D721Med (cell line): ENCODE data around the gene TRMT44.

Experiments
- DNase-seq: peaks from one replicate; pipeline ENCODE4 v3.0.0; 2011; ENCODE audit warnings: low spot score; ENCODE audit not compliant: insufficient read length
- FAIRE-seq: peaks from 2 replicates; lab custom pipeline; 2011; peaks lifted over from hg19 to GRCh38; lab: Jason Lieb, UNC
- TF ChIP-seq, protein P1 (sequence below): IDR thresholded peaks from 2 replicates; pipeline ENCODE4 v1.5.1; 2012; ENCODE audit warnings: mild to moderate bottlenecking, control low read depth; ENCODE audit not compliant: insufficient read depth; ENCODE audit errors: missing control alignments

Gene TRMT44

DNA sequence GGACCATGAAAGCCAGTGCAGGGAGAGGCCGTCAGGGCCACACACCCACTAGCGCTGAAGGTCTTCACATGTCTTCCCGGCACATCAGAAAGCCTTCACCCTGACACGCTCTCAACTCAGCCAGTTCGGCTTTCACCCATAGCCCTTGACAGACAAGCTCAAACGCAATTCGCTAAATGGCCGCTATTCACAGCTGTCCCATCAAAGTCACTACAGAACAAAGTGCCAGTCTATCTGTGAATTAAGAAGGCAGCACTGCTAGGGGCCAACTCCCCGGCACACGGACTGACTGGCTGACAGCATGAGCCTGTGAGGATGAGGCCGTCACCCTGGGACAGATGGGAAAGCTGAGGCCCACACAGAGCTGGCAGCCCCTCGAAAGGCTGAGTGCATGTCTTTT, 45.8 kb upstream of the TRMT44 start:
- DNase-seq (no peak), FAIRE-seq (no peak)

DNA sequence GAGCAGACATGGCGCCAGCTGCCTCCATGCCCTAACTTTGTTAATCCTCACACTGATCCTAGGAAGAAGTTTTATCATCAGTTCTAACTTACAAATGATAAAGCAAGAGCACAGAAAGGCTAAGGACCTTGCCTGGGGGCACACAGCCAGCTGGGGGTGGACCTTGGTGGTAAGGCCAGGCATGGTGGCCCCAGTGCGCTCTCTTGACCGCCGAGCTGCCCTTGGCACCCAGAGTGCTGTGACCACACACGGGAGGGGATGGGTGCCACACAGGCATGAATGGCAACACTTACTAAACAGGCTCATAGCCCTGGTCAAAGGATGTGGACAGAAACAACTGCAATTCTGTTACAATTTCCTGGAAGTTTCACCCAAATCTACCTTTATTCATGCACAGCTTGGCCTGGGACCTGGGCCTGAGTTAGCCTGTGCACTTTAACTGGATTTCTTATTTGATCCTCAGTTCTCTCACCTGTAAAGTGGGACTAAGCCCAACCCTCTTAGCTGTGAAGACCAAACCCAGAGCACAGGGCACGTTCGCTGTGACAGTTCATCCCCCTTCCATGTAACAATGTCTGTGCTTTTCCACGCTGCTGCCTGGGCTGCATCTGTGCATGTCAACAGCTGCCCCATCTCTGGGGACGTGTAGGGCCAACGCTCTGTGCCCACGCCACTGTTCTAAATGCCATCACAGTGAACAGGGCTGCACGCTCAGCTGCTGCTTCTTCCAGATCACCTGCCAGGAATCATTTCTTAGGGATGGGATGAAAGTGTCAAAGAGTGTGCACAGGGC, 44.9 kb upstream of the TRMT44 start:
- TF ChIP-seq, protein P1, sequence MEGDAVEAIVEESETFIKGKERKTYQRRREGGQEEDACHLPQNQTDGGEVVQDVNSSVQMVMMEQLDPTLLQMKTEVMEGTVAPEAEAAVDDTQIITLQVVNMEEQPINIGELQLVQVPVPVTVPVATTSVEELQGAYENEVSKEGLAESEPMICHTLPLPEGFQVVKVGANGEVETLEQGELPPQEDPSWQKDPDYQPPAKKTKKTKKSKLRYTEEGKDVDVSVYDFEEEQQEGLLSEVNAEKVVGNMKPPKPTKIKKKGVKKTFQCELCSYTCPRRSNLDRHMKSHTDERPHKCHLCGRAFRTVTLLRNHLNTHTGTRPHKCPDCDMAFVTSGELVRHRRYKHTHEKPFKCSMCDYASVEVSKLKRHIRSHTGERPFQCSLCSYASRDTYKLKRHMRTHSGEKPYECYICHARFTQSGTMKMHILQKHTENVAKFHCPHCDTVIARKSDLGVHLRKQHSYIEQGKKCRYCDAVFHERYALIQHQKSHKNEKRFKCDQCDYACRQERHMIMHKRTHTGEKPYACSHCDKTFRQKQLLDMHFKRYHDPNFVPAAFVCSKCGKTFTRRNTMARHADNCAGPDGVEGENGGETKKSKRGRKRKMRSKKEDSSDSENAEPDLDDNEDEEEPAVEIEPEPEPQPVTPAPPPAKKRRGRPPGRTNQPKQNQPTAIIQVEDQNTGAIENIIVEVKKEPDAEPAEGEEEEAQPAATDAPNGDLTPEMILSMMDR = no peak
- DNase-seq (no peak), FAIRE-seq (no peak)

More for the DNA sequence above, 45.8 kb upstream of the TRMT44 start:
- TF ChIP-seq, protein P1 = no peak

DNA sequence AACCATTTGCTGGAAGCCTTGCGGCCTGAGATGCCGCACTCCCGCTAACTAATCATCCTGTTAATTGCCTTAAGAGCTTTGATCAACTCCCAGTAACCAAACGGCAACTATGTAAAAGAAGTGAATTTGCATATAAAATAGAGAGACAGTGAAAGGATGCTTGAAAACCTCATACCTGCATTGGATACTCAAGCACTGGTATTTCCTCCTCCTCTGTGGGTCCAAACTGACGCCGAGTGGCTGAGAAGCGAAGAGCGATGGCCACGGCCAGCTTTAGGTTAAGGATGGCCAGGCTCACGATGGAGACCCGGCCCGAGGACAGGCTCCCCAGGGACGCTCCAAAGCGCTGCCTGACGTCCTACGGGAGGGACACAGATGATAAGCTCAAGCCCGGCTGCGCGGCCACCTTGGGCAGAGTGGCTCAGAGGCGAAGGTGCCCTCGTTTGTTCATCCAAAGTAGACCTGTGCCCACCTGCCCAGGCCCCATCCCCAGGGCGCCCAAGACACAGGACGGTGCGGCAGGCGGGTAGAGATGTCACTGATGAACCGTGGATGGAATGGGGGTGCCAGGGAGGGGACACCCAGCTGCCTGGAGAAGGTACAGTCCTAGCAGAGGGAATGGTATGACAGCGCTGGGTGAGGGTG, 43.7 kb upstream of the TRMT44 start:
- TF ChIP-seq, protein P1 = no peak
- no peak for DNase-seq

DNA sequence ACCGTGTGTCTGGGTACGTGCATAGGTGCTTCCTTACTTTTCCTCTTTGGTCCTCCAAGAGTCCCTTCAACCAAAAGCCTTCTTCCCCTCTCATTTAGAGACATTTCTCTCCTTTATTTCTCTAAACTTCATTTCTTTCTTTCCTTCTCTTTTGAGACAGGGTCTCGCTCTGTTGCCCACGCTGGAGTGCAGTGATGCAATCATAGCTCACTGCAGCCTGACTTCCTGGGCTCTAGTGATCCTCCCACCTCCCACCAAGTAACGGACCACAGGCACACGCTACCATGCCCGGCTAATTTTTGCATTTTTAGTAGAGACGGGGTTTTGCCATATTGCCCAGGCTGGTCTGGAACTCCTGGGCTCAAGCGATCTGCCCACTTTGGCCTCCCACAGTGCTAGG, 42.2 kb upstream of the TRMT44 start:
- DNase-seq (no peak), FAIRE-seq (no peak)
- TF ChIP-seq, protein P1 = no peak

More for the DNA sequence above, 43.7 kb upstream of the TRMT44 start:
- no peak for FAIRE-seq

DNA sequence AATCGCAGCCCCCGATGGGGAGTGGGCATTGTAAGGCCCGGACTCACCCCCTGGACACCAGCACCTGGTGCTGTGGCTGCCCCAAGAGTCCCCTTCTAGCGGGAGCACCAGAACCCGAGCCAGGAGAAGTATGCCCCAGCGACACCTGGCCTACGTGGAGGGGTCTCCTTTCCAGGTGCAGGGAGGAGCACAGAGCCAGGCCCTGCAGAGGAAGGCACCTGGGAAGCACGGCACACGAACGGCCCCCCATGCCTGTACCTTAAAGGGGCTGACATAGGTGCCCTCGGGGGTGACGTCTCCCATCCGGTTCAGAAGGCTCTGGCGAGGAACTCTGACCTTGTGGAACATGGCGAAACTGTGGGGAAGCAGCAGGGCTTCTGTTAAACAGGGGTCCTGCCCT, 41.3 kb upstream of the TRMT44 start:
- TF ChIP-seq, protein P1 = no peak
- FAIRE-seq (no peak), DNase-seq (no peak)

DNA sequence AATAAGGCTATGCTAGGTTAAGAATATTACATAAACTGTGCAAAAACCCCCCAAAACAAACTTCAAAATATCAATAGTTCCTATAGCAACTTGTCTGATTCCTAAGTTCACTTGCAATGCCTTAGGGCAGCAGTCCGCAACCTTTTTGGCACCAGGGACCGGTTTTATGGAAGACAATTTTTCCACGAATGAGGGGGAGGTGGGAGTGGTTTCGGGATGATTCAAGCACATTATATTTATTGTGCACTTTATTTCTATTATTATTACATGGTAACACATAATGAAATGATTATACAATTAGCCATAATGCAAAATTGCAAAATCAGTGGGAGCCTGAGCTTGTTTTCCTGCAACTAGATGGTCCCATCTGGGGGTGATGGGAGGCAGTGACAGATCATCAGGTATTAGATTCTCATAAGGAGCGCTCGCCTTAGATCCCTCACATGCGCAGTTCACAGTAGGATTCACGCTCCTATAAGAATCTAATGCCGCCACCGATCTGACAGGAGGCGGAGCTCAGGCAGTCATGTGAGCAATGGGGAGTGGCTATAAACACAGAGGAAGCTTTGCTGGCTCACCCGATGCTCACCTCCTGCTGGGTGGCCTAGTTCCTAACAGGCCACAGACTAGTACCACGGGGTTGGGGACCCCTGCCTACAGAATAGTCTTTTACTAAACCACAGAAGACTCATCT, 39.8 kb upstream of the TRMT44 start:
- DNase-seq (no peak), FAIRE-seq (no peak)
- TF ChIP-seq, protein P1 = no peak
